OCI-LY3 (cell line): ENCODE results near the gene ART1.

Source experiments
- CTCF ChIP-seq: fragments of 200-600, 300-600 bp; sonication (generic); IDR thresholded peaks from 2 replicates; pipeline ENCODE4 v1.5.1; 2014; ENCODE audit warnings: antibody characterized with exemption, low read length, low read depth
- EZH2phosphoT487 ChIP-seq: fragments of 200-600 bp; shearing (Covaris generic); IDR thresholded peaks from 2 replicates; pipeline ENCODE4 v1.6.1; 2018; ENCODE audit warnings: antibody characterized with exemption, mixed run types, low read depth

DNA sequence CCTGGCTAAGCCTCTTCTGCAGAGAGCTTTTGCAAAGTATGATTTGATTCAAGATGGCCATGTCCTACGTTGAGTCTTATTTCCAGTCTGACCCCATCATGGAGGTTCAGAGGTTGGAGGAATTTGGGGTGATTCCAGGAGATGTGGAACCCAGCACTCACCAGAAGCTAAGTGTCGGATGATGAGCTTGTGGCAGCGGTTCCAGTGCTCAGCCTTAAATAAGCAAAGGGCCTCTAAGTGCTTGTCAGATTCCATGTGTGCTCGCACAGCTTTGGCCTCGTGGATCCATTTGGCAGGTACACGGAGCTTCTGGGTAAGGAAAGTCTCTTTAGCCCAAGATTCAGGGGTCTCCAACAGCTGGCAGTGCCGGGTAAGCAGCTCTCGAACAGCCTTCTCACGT, 38.1 kb downstream of the ART1 start:
- TF ChIP-seq CTCF = no peak
- no peak for TF ChIP-seq EZH2phosphoT487
